H1 (cell line): Measurements from ENCODE around the gene CDH19. TPM values are rescaled to one million over a fixed set of nuclear protein-coding genes. Genes with fewer than 3 reads are reported as not detected.

Experiments used
- CHD7 ChIP-seq: fragments of 300-600 bp; sonication (generic); IDR thresholded peaks from 2 replicates; pipeline ENCODE4 v1.7.1; 2012; ENCODE audit warnings: low read length, moderate library complexity, mild to moderate bottlenecking, inconsistent platforms; ENCODE audit not compliant: insufficient replicate concordance
- TBP ChIP-seq: IDR thresholded peaks from 2 replicates; pipeline ENCODE4 v1.6.1; 2011; ENCODE audit warnings: low read depth, low read length, improper control_type of control experiment
- TCF12 ChIP-seq: IDR thresholded peaks from 2 replicates; pipeline ENCODE4 v1.6.1; 2011; ENCODE audit warnings: low read depth, mild to moderate bottlenecking, low read length
- YY1 ChIP-seq: IDR thresholded peaks from 2 replicates; pipeline ENCODE4 v1.6.1; 2011; ENCODE audit warnings: low read depth, mild to moderate bottlenecking, low read length
- polyA plus RNA-seq, 7 experiments: library from polyadenylated mRNA; depleted of rRNA in 3 of 7; stranded (reverse) in 5 of 7; unstranded in 2 of 7; fragments of >200 nt in 5 of 7; fragments of 200-250 nt in 2 of 7; gene quantifications; 1 replicate in 5 of 7; 2 replicates in 1 of 7; 4 replicates in 1 of 7; pipeline versions ENCODE4 v1.2.1 to v1.2.3, GENCODE V29; 2011 to 2013; ENCODE audit warnings: missing spikeins in 2 of 7, mixed read lengths in 2 of 7
- total RNA-seq: library from RNA; stranded (reverse); fragmentation: NEBNext Ultra II Directional; extraction: Animal tissue kit (Norgen Biotek cat#: 25700); gene quantifications from 2 replicates; pipeline ENCODE4 v1.2.1, GENCODE V29; 2021

The CDH19 gene
- total and polyA plus RNA-seq, 2 of the 8 experiments (the other 6 are each of a cell fraction or from before 2014, with no cell fraction given), result not detected

- TF ChIP-seq CHD7 (no peak), TBP (no peak), YY1 (no peak), TCF12 (no peak)
These were observed 50.1 kb downstream of the CDH19 start (continued) for GRCh38 chr18:66553824-66554223.
